Activated CD4-positive, alpha-beta T cell treated with anti-CD3 and anti-CD28 coated beads for 36 hours (primary cell): Measurements from ENCODE around the gene BMP10. TPM values are rescaled to one million over a fixed set of nuclear protein-coding genes. Genes with fewer than 3 reads are reported as not detected.
"Not testable (repeated sequence)": the region's sequence is repeated elsewhere in the genome, so short reads cannot be mapped to it uniquely, and the experiment has no call there.

ENCODE experiments used
- ATAC-seq: fragments of 200-7000 bp; cut with Tn5 transposase; one replicate; pipeline ENCODE4 v1.10.0; 2021; ENCODE audit warnings: mild to moderate bottlenecking, moderate library complexity
- CTCF ChIA-PET: fragments of 350-600 bp; sonication (Branson Sonifier 250); formaldehyde crosslinking; loops from one replicate; lab custom pipeline; 2021; ENCODE audit warnings: antibody characterized with exemption; lab: Charles Lee
- POLR2A ChIA-PET: fragments of 350-600 bp; sonication (Branson Sonifier 250); formaldehyde crosslinking; loops from one replicate; lab custom pipeline; 2021; ENCODE audit warnings: antibody characterized with exemption, inconsistent platforms; lab: Charles Lee
- DNase-seq: peaks from one replicate; pipeline ENCODE4 v3.0.0-alpha.2; 2020
- H3K27ac Mint-ChIP-seq: one replicate; pipeline ENCODE4 v1.8.0; 2021; ENCODE audit warnings: mixed read lengths
- H3K27me3 Mint-ChIP-seq: one replicate; pipeline ENCODE4 v1.8.0; 2021; ENCODE audit warnings: mixed read lengths
- H3K36me3 Mint-ChIP-seq: one replicate; pipeline ENCODE4 v1.8.0; 2021; ENCODE audit warnings: low read depth, mixed read lengths
- H3K4me1 Mint-ChIP-seq: one replicate; pipeline ENCODE4 v1.8.0; 2021; ENCODE audit warnings: mixed read lengths
- H3K4me3 Mint-ChIP-seq: one replicate; pipeline ENCODE4 v1.8.0; 2021; ENCODE audit warnings: mild to moderate bottlenecking, moderate library complexity, mixed read lengths
- H3K9me3 Mint-ChIP-seq: one replicate; pipeline ENCODE4 v1.8.0; 2021; ENCODE audit warnings: low read depth, mixed read lengths
- intact Hi-C, 2 experiments: fragments of 100-400 bp; cut with DNase I in 1 of 2; cut with micrococcal nuclease in 1 of 2; formaldehyde crosslinking; loops; one replicate each; pipeline versions ENCODE4 v1.14.2 to v1.15.1; 2022 to 2024; cut with DNase I, micrococcal nuclease
- total RNA-seq, 2 experiments: library from RNA; stranded (reverse); gene quantifications; one replicate each; pipeline ENCODE4 v1.2.3, GENCODE V29; 2021

BMP10 gene
- total RNA-seq, 2 experiments from 2014 or later, result not detected

GRCh38 chr2:68909793-68910674 is 38.8 kb upstream of the BMP10 start:
- ChIA-PET POLR2A (interaction anchor here (0.5 kb wide), 1 partner anchor 471 kb away, joined by 3 read pairs; no protein-coding TSS in a partner anchor), CTCF (interaction anchor here (0.8 to 6.1 kb wide), 12 partner anchors 10 to 445 kb away, joined by 3 to 57 read pairs (median 6); partner anchors contain the start of genes APLF and FBXO48)
- Mint-ChIP-seq H3K27me3 (no peaks in the 10 kb centered on the region), H3K36me3 (no peaks in the 10 kb centered on the region), H3K4me1 (peaks cover 36% of the 10 kb centered on the region), H3K9me3 (no peaks in the 10 kb centered on the region), H3K27ac (peak overlapping the region; percentile 69), H3K4me3 (no peak overlapping the region)
- intact Hi-C loops, result loop anchor here (1.0 to 5.0 kb wide), 10 partner anchors 71 to 658 kb away; partner anchors contain the start of gene PPP3R1 (in 1 of the 2)
- ATAC-seq (peak; percentile 20), DNase-seq (peak; percentile 88)

- intact Hi-C loops, result loop anchor here (1.0 to 5.0 kb wide), 10 partner anchors 70 to 656 kb away; partner anchors contain the start of genes APLF (in 1 of the 2), FBXO48 (in 1 of the 2) and PPP3R1 (in 1 of the 2)
- Mint-ChIP-seq H3K36me3 (no peaks in the 10 kb centered on the region), H3K27ac (peak overlapping the region; percentile 95), H3K9me3 (no peaks in the 10 kb centered on the region), H3K4me1 (peaks cover 36% of the 10 kb centered on the region), H3K4me3 (peak overlapping the region; percentile 46), H3K27me3 (no peaks in the 10 kb centered on the region)
- ChIA-PET CTCF (interaction anchor here (0.6 to 6.1 kb wide), 28 partner anchors 15 to 624 kb away, joined by 3 to 57 read pairs (median 5); partner anchors contain the start of genes APLF and FBXO48), POLR2A (interaction anchor here (0.6 to 1.0 kb wide), 5 partner anchors 17 to 163 kb away, joined by 3 read pairs; no protein-coding TSS in a partner anchor)
- DNase-seq (peak; percentile 92), ATAC-seq (peak; percentile 93)
Measured at GRCh38 chr2:68908392-68908970, 37.3 kb upstream of the BMP10 start.

GRCh38 chr2:68907920-68908253 is 36.7 kb upstream of the BMP10 start:
- DNase-seq, result peak; percentile 29
- ATAC-seq, result peak; percentile 23
- Mint-ChIP-seq H3K9me3 (no peaks in the 10 kb centered on the region), H3K27ac (peak overlapping the region; percentile 95), H3K36me3 (no peaks in the 10 kb centered on the region), H3K4me1 (peaks cover 36% of the 10 kb centered on the region), H3K27me3 (no peaks in the 10 kb centered on the region), H3K4me3 (peak overlapping the region; percentile 46)
- intact Hi-C loops, result loop anchor here (1.0 to 5.0 kb wide), 10 partner anchors 69 to 656 kb away; partner anchors contain the start of genes APLF (in 1 of the 2), FBXO48 (in 1 of the 2) and PPP3R1 (in 1 of the 2)
- CTCF ChIA-PET, result interaction anchor here (0.6 to 6.1 kb wide), 30 partner anchors 9 to 623 kb away, joined by 3 to 57 read pairs (median 4); partner anchors contain the start of genes APLF and FBXO48
- POLR2A ChIA-PET, result interaction anchor here (0.6 to 1.0 kb wide), 5 partner anchors 11 to 152 kb away, joined by 3 read pairs; no protein-coding TSS in a partner anchor

DNA sequence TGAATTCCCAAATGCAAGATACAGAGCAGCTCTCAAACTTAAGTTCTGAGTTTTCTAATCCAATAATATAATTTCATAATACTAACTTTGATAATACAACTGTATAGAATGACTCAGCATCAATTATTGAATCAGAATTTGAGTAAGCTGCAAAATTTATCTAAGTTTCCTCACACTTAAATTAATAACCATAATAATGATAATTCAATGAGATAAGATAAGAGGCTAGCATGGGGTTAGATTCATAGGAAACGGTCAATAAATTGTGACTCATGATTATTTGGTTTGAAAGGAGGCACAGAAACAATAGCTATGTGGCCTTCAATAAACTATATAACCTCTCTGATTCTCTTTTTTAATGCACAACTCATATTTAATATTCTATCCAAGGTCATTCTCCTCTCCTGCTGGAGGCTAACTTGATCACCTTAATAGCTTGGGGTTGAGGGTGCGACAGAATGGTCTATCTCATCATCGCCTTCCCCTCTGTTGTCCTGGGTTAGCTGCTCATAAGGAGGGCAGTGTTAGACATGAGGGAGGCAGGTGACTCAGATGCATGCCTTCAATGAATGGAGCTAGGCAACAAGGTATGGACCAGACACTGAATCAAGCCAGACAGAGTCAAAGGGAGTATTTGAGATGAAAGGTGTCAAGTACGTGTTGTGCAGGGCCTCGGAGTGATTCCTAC is 36.2 kb upstream of the BMP10 start:
- Mint-ChIP-seq H3K27me3 (no peaks in the 10 kb centered on the region), H3K4me1 (peaks cover 36% of the 10 kb centered on the region), H3K9me3 (no peaks in the 10 kb centered on the region), H3K27ac (peak overlapping the region; percentile 95), H3K4me3 (peak overlapping the region; percentile 46), H3K36me3 (no peaks in the 10 kb centered on the region)
- ChIA-PET POLR2A (interaction anchor here (0.6 to 0.7 kb wide), 3 partner anchors 11 to 119 kb away, joined by 3 read pairs; no protein-coding TSS in a partner anchor), CTCF (interaction anchor here (0.6 to 6.1 kb wide), 28 partner anchors 8 to 623 kb away, joined by 3 to 57 read pairs (median 4); partner anchors contain the start of genes APLF and FBXO48)
- DNase-seq (no peak), ATAC-seq (peak; percentile 18)
- intact Hi-C loops, result loop anchor here (5.0 kb wide), 2 partner anchors 140 to 655 kb away; partner anchors contain the start of gene PPP3R1 (in 1 of the 2)

- ATAC-seq (no peak), DNase-seq (no peak)
- Mint-ChIP-seq H3K9me3 (peaks cover 4% of the 10 kb centered on the region), H3K27me3 (no peaks in the 10 kb centered on the region), H3K4me1 (peaks cover 36% of the 10 kb centered on the region), H3K4me3 (no peak overlapping the region), H3K36me3 (no peaks in the 10 kb centered on the region), H3K27ac (peak overlapping the region; percentile 3)
- POLR2A ChIA-PET, result no interaction called here
- intact Hi-C loops, result loop anchor here (5.0 kb wide), 2 partner anchors 139 to 654 kb away; partner anchors contain the start of gene PPP3R1 (in 1 of the 2)
- CTCF ChIA-PET, result interaction anchor here (1.0 to 6.1 kb wide), 14 partner anchors 19 to 442 kb away, joined by 3 to 57 read pairs (median 7); partner anchors contain the start of genes APLF and FBXO48
Measured at GRCh38 chr2:68906716-68907115, 35.5 kb upstream of the BMP10 start.

DNA sequence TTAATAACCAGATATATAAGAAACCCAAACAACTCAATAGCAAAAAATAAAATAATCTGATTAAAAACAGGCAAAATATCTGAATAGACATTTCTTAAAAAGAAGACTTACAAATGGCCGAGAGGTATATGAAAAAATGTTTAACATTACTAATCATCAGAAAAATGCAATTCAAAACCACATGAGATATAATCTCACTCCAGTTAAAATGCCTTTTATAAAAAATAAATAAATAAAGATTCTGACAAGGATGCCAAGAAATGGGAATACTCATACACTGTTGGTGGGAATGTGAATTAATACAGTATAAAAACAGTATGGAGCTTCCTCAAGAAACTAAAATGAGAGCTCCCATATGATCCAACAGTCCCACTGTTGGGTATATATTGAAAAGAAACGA is 33.9 kb upstream of the BMP10 start:
- Mint-ChIP-seq H3K36me3 (no peaks in the 10 kb centered on the region), H3K27me3 (no peaks in the 10 kb centered on the region), H3K27ac (no peak overlapping the region), H3K4me3 (no peak overlapping the region), H3K9me3 (peaks cover 14% of the 10 kb centered on the region), H3K4me1 (peaks cover 31% of the 10 kb centered on the region)
- DNase-seq (no peak), ATAC-seq (no peak)
- ChIA-PET CTCF (interaction anchor here (0.6 to 6.1 kb wide), 3 partner anchors 20 to 696 kb away, joined by 3 to 51 read pairs (median 5); partner anchors contain the start of genes APLF and FBXO48), POLR2A (no interaction called here)
- intact Hi-C loops, result loop anchor here (5.0 kb wide), 2 partner anchors 138 to 653 kb away; partner anchors contain the start of gene PPP3R1 (in 1 of the 2)

DNA sequence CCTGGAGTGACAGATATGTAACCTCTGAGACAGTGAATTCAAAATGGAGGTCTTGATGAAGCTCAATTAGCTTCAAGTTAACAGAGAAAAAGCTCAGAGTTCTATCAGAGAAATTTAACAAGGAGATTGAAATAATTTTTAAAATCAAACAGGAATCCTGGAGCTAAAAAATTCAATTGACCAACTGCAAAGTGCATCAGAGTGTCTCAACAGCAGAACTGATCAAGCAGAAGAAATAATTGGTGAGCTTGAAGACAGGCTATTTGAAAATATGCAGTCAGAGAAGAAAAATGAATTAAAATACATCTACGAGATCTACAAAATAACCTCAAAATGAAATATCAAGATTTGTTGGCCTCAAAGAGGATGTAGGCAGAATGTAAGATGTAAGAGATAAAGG is 30.4 kb upstream of the BMP10 start:
- ATAC-seq (no peak), DNase-seq (no peak)
- peaks cover 14% of the 10 kb centered on the region for H3K9me3 Mint-ChIP-seq
- H3K27ac Mint-ChIP-seq, result no peak overlapping the region
- ChIA-PET CTCF (interaction anchor here (0.9 to 1.2 kb wide), 3 partner anchors 12 to 150 kb away, joined by 3 to 5 read pairs (median 3); no protein-coding TSS in a partner anchor), POLR2A (no interaction called here)
- H3K4me1 Mint-ChIP-seq, result peaks cover under 1% of the 10 kb centered on the region
- intact Hi-C loops, result no loop called here
- no peaks in the 10 kb centered on the region for H3K27me3 Mint-ChIP-seq
- no peak overlapping the region for H3K4me3 Mint-ChIP-seq
- no peaks in the 10 kb centered on the region for H3K36me3 Mint-ChIP-seq

DNA sequence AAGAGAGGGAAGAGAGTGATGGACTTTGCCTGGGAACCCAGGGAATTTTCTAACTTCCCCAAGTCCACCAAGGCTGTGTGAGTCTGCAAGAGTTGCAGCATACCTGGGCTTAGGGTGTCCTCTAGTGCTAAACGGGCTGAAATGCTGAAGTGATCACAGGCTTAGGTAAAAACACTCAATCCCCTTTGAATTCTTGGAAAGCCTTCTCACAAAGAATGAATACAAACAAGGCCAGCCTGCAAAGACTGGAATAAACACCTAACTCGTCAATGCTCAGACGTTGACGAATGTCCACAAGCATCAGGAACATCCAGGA is 30.0 kb upstream of the BMP10 start:
- DNase-seq (no peak), ATAC-seq (no peak)
- Mint-ChIP-seq H3K36me3 (no peaks in the 10 kb centered on the region), H3K4me1 (no peaks in the 10 kb centered on the region), H3K4me3 (no peak overlapping the region), H3K27me3 (no peaks in the 10 kb centered on the region), H3K9me3 (peaks cover 14% of the 10 kb centered on the region), H3K27ac (no peak overlapping the region)
- intact Hi-C loops, result no loop called here
- ChIA-PET POLR2A (no interaction called here), CTCF (interaction anchor here (0.9 kb wide), 2 partner anchors 12 to 20 kb away, joined by 3 to 5 read pairs; no protein-coding TSS in a partner anchor)

DNA sequence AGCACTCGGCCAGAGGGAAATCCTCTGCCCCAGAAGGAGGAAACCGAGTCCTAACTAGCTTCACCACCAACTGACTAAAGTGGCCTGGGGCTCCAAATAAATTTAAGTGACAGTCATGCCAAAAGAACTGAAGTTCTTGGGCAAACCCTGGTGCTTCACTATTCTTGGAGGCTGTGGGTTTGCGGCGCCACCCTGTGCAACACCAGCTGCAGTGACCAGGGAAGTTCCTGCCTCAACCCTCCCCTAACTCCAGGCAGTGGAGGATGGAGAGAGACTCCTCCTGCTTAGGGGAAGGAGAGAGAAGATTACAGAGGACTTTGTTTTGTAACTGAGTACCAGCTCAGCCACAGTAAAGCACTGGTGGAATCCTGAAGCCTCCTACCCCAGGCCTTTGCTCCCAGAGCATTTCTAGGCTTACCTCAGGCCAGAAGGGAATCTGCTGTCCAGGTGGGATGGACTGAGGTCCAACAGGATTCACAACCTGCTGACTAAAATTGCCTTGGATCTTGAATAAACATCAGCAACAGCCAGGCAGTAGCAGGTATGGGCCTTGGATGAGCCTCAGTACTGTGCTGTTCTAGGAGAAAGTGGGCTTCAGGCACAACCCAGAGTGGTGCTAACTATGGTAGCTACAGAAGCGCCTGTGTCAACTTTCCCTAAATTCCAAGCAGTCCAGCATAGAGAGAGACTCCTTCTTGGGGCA is 29.4 kb upstream of the BMP10 start:
- H3K36me3 Mint-ChIP-seq, result no peaks in the 10 kb centered on the region
- ChIA-PET CTCF (interaction anchor here (1.7 kb wide), 1 partner anchor 43 kb away, joined by 5 read pairs; no protein-coding TSS in a partner anchor), POLR2A (no interaction called here)
- no peak for DNase-seq
- H3K27ac Mint-ChIP-seq, result no peak overlapping the region
- no peaks in the 10 kb centered on the region for H3K27me3 Mint-ChIP-seq
- no peak overlapping the region for H3K4me3 Mint-ChIP-seq
- intact Hi-C loops, result no loop called here
- ATAC-seq, result no peak
- peaks cover 14% of the 10 kb centered on the region for H3K9me3 Mint-ChIP-seq
- no peaks in the 10 kb centered on the region for H3K4me1 Mint-ChIP-seq

DNA sequence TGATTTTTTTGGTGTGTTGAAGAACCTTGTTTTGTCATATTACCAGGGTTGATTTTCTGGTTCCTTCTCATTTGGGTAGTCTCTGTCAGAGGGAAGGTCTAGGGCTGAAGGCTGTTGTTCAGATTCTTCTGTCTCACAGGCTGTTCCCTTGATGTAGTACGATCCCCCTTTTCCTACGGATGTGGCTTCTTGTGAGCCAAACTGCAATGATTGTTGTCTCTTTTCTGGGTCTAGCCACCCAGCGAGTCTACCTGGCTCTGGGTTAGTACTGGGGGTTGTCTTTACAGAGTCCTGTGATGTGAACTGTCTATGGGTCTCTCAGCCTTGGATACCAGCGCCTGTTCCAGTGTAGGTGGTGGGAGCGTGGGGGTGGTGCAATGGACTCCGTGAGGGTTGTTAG is 24.8 kb upstream of the BMP10 start:
- intact Hi-C loops, H3K36me3 Mint-ChIP-seq: not testable (repeated sequence)
- CTCF ChIA-PET, result interaction anchor here (0.7 to 1.8 kb wide), 4 partner anchors 29 to 194 kb away, joined by 3 to 6 read pairs (median 4); no protein-coding TSS in a partner anchor

More for the DNA sequence above, 24.8 kb upstream of the BMP10 start:
- H3K4me1 Mint-ChIP-seq, H3K27me3 Mint-ChIP-seq, H3K27ac Mint-ChIP-seq, H3K4me3 Mint-ChIP-seq, DNase-seq, H3K9me3 Mint-ChIP-seq, ATAC-seq, POLR2A ChIA-PET: not testable (repeated sequence)
